Muscle layer of colon (tissue), 2 donors: ENCODE results near the gene TBC1D9B.

Experiments
- H3K27ac ChIP-seq: one replicate; pipeline ENCODE4 v1.7.0; 2013; ENCODE audit warnings: low read depth, mild to moderate bottlenecking, low read length, moderate library complexity
- H3K27me3 ChIP-seq, 2 donors: one replicate each; pipeline ENCODE4 v1.7.0; 2013; ENCODE audit warnings: low read length in 2 of 2, mild to moderate bottlenecking in 2 of 2; ENCODE audit not compliant: insufficient read depth in 2 of 2, control insufficient read depth in 1 of 2
- H3K36me3 ChIP-seq: one replicate; pipeline ENCODE4 v1.7.0; 2013; ENCODE audit warnings: mild to moderate bottlenecking, low read length; ENCODE audit not compliant: insufficient read depth
- H3K4me1 ChIP-seq: one replicate; pipeline ENCODE4 v1.7.0; 2013; ENCODE audit warnings: mild to moderate bottlenecking, low read length; ENCODE audit not compliant: insufficient read depth
- H3K4me3 ChIP-seq, 2 donors: one replicate each; pipeline ENCODE4 v1.7.0; 2013; ENCODE audit warnings: low read length in 2 of 2, low read depth in 1 of 2, mild to moderate bottlenecking in 1 of 2, moderate library complexity in 1 of 2
- H3K9ac ChIP-seq: one replicate; pipeline ENCODE4 v1.7.0; 2013; ENCODE audit warnings: low read length
- H3K9me3 ChIP-seq: one replicate; pipeline ENCODE4 v1.7.0; 2013; ENCODE audit warnings: mild to moderate bottlenecking, low read length
- donor health status: abdominal sarcoma.
- donor health status: Adenocarcinoma of cecum.

TBC1D9B gene

GRCh38 chr5:179815491-179816249, 92.0 kb downstream of the TBC1D9B start:
- no peaks in the 10 kb centered on the region for H3K9me3 ChIP-seq
- no peaks in the 10 kb centered on the region for H3K27me3 ChIP-seq
- peaks cover 27% of the 10 kb centered on the region for H3K4me1 ChIP-seq
- H3K36me3 ChIP-seq: peaks cover 5% of the 10 kb centered on the region
- H3K27ac ChIP-seq: no peak overlapping the region
- no peak overlapping the region for H3K4me3 ChIP-seq
- no peak overlapping the region for H3K9ac ChIP-seq

GRCh38 chr5:179814090-179814489, 93.6 kb downstream of the TBC1D9B start:
- Histone ChIP-seq H3K27ac (no peak overlapping the region), H3K9me3 (no peaks in the 10 kb centered on the region), H3K4me3 (no peak overlapping the region), H3K27me3 (no peaks in the 10 kb centered on the region), H3K9ac (no peak overlapping the region), H3K36me3 (peaks cover 5% of the 10 kb centered on the region), H3K4me1 (peaks cover 15% of the 10 kb centered on the region)

- H3K9ac ChIP-seq: no peak overlapping the region
- H3K9me3 ChIP-seq: no peaks in the 10 kb centered on the region
- H3K27me3 ChIP-seq: no peaks in the 10 kb centered on the region
- H3K27ac ChIP-seq: no peak overlapping the region
- peaks cover 8% of the 10 kb centered on the region for H3K4me1 ChIP-seq
- peaks cover 5% of the 10 kb centered on the region for H3K36me3 ChIP-seq
- H3K4me3 ChIP-seq: no peak overlapping the region
Observed at GRCh38 chr5:179812997-179813607, 94.6 kb downstream of the TBC1D9B start.

GRCh38 chr5:179812135-179812825, 95.4 kb downstream of the TBC1D9B start:
- Histone ChIP-seq H3K4me3 (no peak overlapping the region), H3K36me3 (peaks cover 5% of the 10 kb centered on the region), H3K27me3 (no peaks in the 10 kb centered on the region), H3K4me1 (peaks cover under 1% of the 10 kb centered on the region), H3K9me3 (no peaks in the 10 kb centered on the region), H3K9ac (no peak overlapping the region), H3K27ac (no peak overlapping the region)
